Liver (tissue), 3 donors: ENCODE data around the gene CTSE.

Experiments
- GABPA ChIP-seq, 2 donors: IDR thresholded peaks in 1 of 2; conservative IDR thresholded peaks in 1 of 2; 2 replicates each; pipeline ENCODE4 v1.6.1; 2016; ENCODE audit warnings: antibody characterized with exemption in 2 of 2, mild to moderate bottlenecking in 1 of 2, moderate library complexity in 1 of 2
- TF ChIP-seq, protein P1 (sequence below): IDR thresholded peaks from 2 replicates; pipeline ENCODE4 v1.6.1; 2016; ENCODE audit warnings: antibody characterized with exemption
- TF ChIP-seq, protein P2 (sequence below): fragments of 150-350 bp; IDR thresholded peaks from 2 replicates; pipeline ENCODE4 v1.5.1; 2017; ENCODE audit warnings: improper control_type of control experiment, low read depth, low read length; ENCODE audit not compliant: missing input control
- donor health status: healthy.
- donor health status: healthy.

DNA sequence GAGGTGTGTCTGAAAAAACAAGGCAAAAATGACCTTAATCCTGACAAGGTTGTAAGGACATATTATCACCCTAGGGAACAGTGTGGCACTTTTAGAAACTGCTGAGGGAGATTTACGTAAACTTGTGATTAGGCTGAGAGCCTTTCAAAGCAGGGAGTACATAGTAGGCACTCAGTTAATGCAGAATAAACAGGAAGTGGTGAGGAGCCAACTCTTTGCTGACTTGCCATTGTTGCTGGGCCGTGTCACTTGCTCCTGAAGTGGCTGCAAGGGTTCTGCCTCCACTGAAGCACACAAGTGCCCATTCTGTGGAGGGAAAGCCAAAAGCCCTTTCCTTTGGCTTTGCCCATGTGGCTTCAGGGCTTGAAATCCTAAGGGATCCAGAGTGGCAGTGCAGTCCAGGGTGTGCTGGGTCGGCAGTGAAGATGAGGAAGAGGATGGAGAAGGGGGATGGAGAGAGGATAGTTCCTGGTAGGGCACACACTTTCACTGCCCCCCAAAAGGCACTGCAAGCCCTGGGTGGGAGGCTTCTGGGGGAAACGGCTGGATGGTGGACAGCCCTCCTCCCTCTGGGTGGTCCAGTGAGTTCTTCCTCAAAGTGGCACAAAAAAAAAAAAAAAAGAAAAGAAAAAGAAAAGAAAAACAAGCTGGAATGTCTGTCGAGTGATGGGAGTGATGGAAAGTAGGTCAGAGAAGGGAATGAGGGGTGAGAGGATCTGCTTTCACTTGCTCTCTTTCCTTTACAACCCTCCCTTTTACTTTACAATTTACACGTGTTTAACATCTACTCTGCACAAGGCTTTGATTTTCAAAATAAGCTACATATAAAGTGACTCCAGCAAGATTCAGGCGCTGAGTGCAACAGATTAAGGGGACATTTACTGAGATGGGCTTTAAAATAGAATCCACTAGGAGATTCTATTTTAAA lies 15.6 kb upstream of the CTSE start:
- TF ChIP-seq, protein P1, sequence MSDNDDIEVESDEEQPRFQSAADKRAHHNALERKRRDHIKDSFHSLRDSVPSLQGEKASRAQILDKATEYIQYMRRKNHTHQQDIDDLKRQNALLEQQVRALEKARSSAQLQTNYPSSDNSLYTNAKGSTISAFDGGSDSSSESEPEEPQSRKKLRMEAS: no peak
- TF ChIP-seq, protein P2, sequence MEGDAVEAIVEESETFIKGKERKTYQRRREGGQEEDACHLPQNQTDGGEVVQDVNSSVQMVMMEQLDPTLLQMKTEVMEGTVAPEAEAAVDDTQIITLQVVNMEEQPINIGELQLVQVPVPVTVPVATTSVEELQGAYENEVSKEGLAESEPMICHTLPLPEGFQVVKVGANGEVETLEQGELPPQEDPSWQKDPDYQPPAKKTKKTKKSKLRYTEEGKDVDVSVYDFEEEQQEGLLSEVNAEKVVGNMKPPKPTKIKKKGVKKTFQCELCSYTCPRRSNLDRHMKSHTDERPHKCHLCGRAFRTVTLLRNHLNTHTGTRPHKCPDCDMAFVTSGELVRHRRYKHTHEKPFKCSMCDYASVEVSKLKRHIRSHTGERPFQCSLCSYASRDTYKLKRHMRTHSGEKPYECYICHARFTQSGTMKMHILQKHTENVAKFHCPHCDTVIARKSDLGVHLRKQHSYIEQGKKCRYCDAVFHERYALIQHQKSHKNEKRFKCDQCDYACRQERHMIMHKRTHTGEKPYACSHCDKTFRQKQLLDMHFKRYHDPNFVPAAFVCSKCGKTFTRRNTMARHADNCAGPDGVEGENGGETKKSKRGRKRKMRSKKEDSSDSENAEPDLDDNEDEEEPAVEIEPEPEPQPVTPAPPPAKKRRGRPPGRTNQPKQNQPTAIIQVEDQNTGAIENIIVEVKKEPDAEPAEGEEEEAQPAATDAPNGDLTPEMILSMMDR: no peak
- TF ChIP-seq GABPA (IDR thresholded peaks at IDR 0.05 in 1 of 2, conservative IDR thresholded peaks at IDR 0.05 in 1 of 2): no peak
